ENCODE data around the gene SGPP2. TPM values are rescaled to one million over a fixed set of nuclear protein-coding genes. Genes with fewer than 3 reads are reported as not detected.

Gene SGPP2
- total RNA-seq, 2 experiments from 2014 or later: not detected

DNA sequence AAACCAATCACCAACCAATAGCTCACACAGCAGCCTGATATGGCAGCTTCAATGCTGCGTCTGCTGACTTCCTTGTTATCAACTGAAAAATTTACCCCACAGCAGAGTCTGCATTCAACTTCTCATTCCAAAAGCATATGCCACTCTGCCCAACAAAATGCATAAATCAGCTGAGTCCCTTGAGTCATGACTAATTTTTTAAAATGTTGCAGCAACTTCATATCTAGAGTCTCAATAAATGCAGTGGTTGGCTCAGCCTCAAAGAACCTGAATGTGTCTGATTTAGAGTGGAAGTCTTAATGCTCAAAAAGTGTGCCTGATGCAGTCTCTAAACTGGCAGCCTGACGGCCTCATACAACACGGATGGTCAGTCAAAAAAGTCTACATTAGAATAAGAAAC, 185.0 kb downstream of the SGPP2 start:
- Histone ChIP-seq H3K4me1 (ENCODE audit: insufficient read depth, low read length, poor library complexity, severe bottlenecking) (no peaks in the 10 kb centered on the region), H3K79me2 (ENCODE audit: insufficient read depth, low read depth, low read length) (0 out of 2 replicates have a peak, but pooled peaks cover 5% of the 10 kb centered on the region), H3K9me2 (ENCODE audit: insufficient read depth, low read length) (no peaks in the 10 kb centered on the region), H3K4me3 (ENCODE audit: low read depth, low read length, poor library complexity, severe bottlenecking) (no peak overlapping the region), H3K9me3 (ENCODE audit: low read length) (no peaks in the 10 kb centered on the region), H4K20me1 (ENCODE audit: insufficient read depth, low read length) (no peaks in the 10 kb centered on the region), H3K27ac (ENCODE audit: low read depth, low read length, poor library complexity, severe bottlenecking) (no peak overlapping the region), H2AFZ (ENCODE audit: low read length) (no peak overlapping the region), H3K4me2 (ENCODE audit: low read length) (no peak overlapping the region), H3K36me3 (ENCODE audit: insufficient read depth, low read length) (peaks cover 96% of the 10 kb centered on the region)
- POLR2A ChIA-PET: interaction anchor here (1.2 to 1.8 kb wide), 3 partner anchors 9 to 38 kb away, joined by 3 to 6 read pairs (median 3); no protein-coding TSS in a partner anchor
- intact Hi-C loops (cut with micrococcal nuclease; ENCODE audit: unreplicated experiment): no loop called here
- no peak for DNase-seq (ENCODE audit: low spot score)
- CTCF ChIA-PET (ENCODE audit: unreplicated experiment): no interaction called here
- TF ChIP-seq, protein P1, sequence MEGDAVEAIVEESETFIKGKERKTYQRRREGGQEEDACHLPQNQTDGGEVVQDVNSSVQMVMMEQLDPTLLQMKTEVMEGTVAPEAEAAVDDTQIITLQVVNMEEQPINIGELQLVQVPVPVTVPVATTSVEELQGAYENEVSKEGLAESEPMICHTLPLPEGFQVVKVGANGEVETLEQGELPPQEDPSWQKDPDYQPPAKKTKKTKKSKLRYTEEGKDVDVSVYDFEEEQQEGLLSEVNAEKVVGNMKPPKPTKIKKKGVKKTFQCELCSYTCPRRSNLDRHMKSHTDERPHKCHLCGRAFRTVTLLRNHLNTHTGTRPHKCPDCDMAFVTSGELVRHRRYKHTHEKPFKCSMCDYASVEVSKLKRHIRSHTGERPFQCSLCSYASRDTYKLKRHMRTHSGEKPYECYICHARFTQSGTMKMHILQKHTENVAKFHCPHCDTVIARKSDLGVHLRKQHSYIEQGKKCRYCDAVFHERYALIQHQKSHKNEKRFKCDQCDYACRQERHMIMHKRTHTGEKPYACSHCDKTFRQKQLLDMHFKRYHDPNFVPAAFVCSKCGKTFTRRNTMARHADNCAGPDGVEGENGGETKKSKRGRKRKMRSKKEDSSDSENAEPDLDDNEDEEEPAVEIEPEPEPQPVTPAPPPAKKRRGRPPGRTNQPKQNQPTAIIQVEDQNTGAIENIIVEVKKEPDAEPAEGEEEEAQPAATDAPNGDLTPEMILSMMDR (conservative IDR thresholded peaks at IDR 0.05; ENCODE audit: low read length): no peak
- TF ChIP-seq EZH2phosphoT487 (IDR thresholded peaks at IDR 0.05; ENCODE audit: borderline replicate concordance, low read depth, low read length): no peak
- BruUV-seq (replicated peaks): no TSS peak

Small RNAs within 50 kb of the gene (small RNA-seq; reads per million reads assigned to genes)
- gene RF00019 (not detected), gene RNU6-619P (not detected)

Other genes with a start within 250 kb of the SGPP2 start
- gene PAX3, start 125.5 kb upstream of the SGPP2 start, total RNA-seq (2014; rRNA removed; shearing (Covaris generic)): not detected in 2 replicates
- gene PAX3, start 125.5 kb upstream of the SGPP2 start, total RNA-seq (2022): not detected in 2 replicates
- 23.4 and 24.9 TPM in 2 replicates for gene FARSB, start 231.5 kb downstream of the SGPP2 start, total RNA-seq (2014; rRNA removed; shearing (Covaris generic))
- gene FARSB, start 231.5 kb downstream of the SGPP2 start, total RNA-seq (2022): 44.5 and 46.7 TPM in 2 replicates
- not detected in 2 replicates for gene MOGAT1, start 247.1 kb downstream of the SGPP2 start, total RNA-seq (2014; rRNA removed; shearing (Covaris generic))
- not detected in 2 replicates for gene MOGAT1, start 247.1 kb downstream of the SGPP2 start, total RNA-seq (2022)